DND-41 (cell line): ENCODE measurements around the gene AFF1.

Source experiments
- EZH2 ChIP-seq: IDR thresholded peaks from 3 replicates; pipeline ENCODE4 v1.6.1; 2012; ENCODE audit warnings: borderline replicate concordance, low read depth, mild to moderate bottlenecking, moderate library complexity, low read length, inconsistent platforms; ENCODE audit not compliant: severe bottlenecking
- TF ChIP-seq, protein P1 (sequence below): IDR thresholded peaks from 2 replicates; pipeline ENCODE4 v1.5.1; 2012; ENCODE audit warnings: borderline replicate concordance, low read length, moderate library complexity, mild to moderate bottlenecking; ENCODE audit not compliant: poor library complexity, severe bottlenecking; ENCODE audit errors: extremely low read depth

DNA sequence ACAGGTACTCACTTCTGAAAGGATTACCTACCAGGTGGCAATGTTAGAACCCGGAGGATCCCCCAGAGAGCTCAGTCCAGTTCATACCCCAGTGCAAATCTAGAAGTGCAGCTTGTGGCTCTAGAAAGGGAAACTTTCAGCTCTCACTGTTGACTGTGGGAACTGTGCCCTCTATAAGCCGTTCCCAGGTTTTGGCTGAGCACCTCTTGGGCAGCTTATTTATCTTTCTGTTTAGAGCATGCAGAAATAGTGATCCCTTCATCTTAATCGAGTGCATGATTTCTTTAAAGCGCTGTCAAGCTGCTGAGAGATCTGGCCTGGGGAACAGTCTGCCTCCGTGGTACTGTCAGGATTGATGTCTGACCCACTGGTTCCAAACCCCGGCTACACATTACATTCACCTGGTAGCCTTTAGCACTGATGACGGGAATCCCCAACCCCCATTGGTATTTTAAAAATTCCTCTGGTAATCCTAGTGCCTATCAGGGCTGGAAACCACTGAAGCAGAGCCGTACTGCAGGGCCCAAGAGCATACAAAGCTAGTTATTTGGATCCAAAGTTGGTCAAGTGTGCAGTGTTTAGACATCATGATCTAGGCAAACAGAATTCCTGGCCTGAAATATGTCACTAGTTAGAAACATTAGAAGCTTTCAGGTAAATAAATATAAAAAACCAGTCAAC, 182.4 kb downstream of the AFF1 start:
- TF ChIP-seq, protein P1, sequence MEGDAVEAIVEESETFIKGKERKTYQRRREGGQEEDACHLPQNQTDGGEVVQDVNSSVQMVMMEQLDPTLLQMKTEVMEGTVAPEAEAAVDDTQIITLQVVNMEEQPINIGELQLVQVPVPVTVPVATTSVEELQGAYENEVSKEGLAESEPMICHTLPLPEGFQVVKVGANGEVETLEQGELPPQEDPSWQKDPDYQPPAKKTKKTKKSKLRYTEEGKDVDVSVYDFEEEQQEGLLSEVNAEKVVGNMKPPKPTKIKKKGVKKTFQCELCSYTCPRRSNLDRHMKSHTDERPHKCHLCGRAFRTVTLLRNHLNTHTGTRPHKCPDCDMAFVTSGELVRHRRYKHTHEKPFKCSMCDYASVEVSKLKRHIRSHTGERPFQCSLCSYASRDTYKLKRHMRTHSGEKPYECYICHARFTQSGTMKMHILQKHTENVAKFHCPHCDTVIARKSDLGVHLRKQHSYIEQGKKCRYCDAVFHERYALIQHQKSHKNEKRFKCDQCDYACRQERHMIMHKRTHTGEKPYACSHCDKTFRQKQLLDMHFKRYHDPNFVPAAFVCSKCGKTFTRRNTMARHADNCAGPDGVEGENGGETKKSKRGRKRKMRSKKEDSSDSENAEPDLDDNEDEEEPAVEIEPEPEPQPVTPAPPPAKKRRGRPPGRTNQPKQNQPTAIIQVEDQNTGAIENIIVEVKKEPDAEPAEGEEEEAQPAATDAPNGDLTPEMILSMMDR, result no peak
- TF ChIP-seq EZH2, result no peak
